Activated T-cell treated with anti-CD3 and anti-CD28 coated beads, Interleukin-2, amount 50 U/mL, for 24 hours (primary cell): ENCODE measurements around the gene OSBPL9.
A peak's percentile ranks its signal among the peaks of the same experiment; 100 is the strongest.
"Not testable (repeated sequence)": the region's sequence is repeated elsewhere in the genome, so short reads cannot be mapped to it uniquely, and the experiment has no call there.

Source experiments
- DNase-seq: peaks from one replicate; pipeline ENCODE4 v3.0.0-alpha.2; 2020
- H3K27ac Mint-ChIP-seq: 2 replicates; pipeline ENCODE4 v1.8.0; 2020; ENCODE audit warnings: mild to moderate bottlenecking, mixed read lengths
- H3K27me3 Mint-ChIP-seq: 2 replicates; pipeline ENCODE4 v1.8.0; 2020; ENCODE audit warnings: mixed read lengths
- H3K36me3 Mint-ChIP-seq: 2 replicates; pipeline ENCODE4 v1.8.0; 2020; ENCODE audit warnings: low read depth, mixed read lengths
- H3K4me1 Mint-ChIP-seq: 2 replicates; pipeline ENCODE4 v1.8.0; 2020; ENCODE audit warnings: low read depth, mixed read lengths
- H3K4me3 Mint-ChIP-seq: 2 replicates; pipeline ENCODE4 v1.8.0; 2020; ENCODE audit warnings: mild to moderate bottlenecking, moderate library complexity, mixed read lengths
- H3K9me3 Mint-ChIP-seq: 2 replicates; pipeline ENCODE4 v1.8.0; 2020; ENCODE audit warnings: mixed read lengths

Gene OSBPL9

GRCh38 chr1:51679435-51679834 lies 62.5 kb downstream of the OSBPL9 start:
- no peak for DNase-seq

DNA sequence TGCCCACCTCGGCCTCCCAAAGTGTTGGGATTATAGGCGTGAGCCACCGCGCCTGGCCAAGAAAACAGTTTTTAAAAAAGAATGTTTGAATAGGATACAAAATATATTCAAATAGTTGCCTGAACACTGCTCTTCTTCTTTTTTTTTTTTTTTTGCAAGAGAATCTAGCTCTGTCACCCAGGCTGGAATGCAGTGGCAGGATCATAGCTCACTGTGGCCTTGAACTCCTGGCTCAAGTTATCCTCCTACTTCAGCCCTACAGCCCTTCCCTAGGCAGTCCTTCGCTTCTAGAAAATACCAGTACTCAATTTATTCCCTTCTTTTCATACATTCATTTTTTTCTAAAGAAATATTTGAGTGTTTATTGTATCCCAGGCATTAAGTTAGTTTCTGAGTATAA lies 67.9 kb downstream of the OSBPL9 start:
- no peak overlapping the region for H3K4me3 Mint-ChIP-seq
- H3K27me3 Mint-ChIP-seq, result no peaks in the 10 kb centered on the region
- H3K4me1 Mint-ChIP-seq, result peaks cover 18% of the 10 kb centered on the region
- DNase-seq, result no peak
- no peaks in the 10 kb centered on the region for H3K36me3 Mint-ChIP-seq
- H3K27ac Mint-ChIP-seq, result no peak overlapping the region
- H3K9me3 Mint-ChIP-seq, result no peaks in the 10 kb centered on the region

More at GRCh38 chr1:51679435-51679834, 62.5 kb downstream of the OSBPL9 start:
- Mint-ChIP-seq H3K9me3 (no peaks in the 10 kb centered on the region), H3K4me3 (no peak overlapping the region), H3K27me3 (no peaks in the 10 kb centered on the region), H3K36me3 (no peaks in the 10 kb centered on the region), H3K4me1 (peaks cover 11% of the 10 kb centered on the region), H3K27ac (no peak overlapping the region)

DNA sequence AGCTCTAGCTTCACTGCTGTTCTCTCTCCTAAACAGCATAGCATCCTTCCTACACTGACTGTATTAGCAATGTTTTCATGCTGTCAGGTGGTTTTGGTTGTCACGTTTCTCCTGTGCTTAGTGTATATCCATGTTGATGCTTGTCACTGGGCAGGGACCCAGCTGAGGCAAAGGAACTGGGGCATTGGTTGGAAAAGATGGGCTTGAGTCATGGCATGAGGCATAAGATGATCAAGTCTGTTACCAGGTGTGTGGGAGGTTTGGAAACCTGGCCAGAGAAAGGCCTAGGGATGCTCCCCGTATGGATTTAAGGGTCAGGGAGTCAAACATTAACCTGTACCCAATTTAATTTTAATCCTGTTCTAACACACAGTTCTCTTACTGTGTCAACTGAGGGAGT lies 69.6 kb downstream of the OSBPL9 start:
- no peaks in the 10 kb centered on the region for H3K27me3 Mint-ChIP-seq
- no peak for DNase-seq
- H3K4me1 Mint-ChIP-seq, result peaks cover 16% of the 10 kb centered on the region
- H3K9me3 Mint-ChIP-seq, result no peaks in the 10 kb centered on the region
- H3K4me3 Mint-ChIP-seq, result no peak overlapping the region
- H3K27ac Mint-ChIP-seq, result no peak overlapping the region
- no peaks in the 10 kb centered on the region for H3K36me3 Mint-ChIP-seq

DNA sequence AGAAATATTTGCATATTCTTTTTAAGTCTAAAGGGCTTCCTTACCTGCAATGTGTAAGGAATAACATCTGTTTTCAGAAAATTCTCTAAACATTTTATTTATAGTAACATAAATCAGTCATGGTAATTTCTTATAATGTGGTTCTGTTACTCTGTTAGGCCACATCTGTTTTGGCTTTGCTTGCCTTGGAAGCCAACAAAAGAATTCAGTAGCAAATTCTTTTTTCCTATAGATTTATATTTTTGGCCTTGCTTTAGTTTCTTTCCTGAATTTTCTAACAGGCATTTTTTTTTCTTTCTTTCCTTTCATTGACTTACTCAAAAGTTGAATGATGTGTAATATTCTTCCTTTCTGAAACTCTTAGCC lies 72.2 kb downstream of the OSBPL9 start:
- no peak overlapping the region for H3K4me3 Mint-ChIP-seq
- H3K4me1 Mint-ChIP-seq, result peaks cover 18% of the 10 kb centered on the region
- H3K27ac Mint-ChIP-seq, result peak overlapping the region; percentile 44
- H3K27me3 Mint-ChIP-seq, result no peaks in the 10 kb centered on the region
- H3K9me3 Mint-ChIP-seq, result no peaks in the 10 kb centered on the region
- DNase-seq, result no peak
- no peaks in the 10 kb centered on the region for H3K36me3 Mint-ChIP-seq

- DNase-seq, result no peak
- H3K9me3 Mint-ChIP-seq, result no peaks in the 10 kb centered on the region
- H3K27ac Mint-ChIP-seq, result no peak overlapping the region
- no peaks in the 10 kb centered on the region for H3K27me3 Mint-ChIP-seq
- no peaks in the 10 kb centered on the region for H3K36me3 Mint-ChIP-seq
- no peak overlapping the region for H3K4me3 Mint-ChIP-seq
- peaks cover 18% of the 10 kb centered on the region for H3K4me1 Mint-ChIP-seq
Observed at GRCh38 chr1:51689643-51690042, 72.8 kb downstream of the OSBPL9 start.

- Mint-ChIP-seq H3K36me3 (no peaks in the 10 kb centered on the region), H3K27ac (no peak overlapping the region), H3K9me3 (no peaks in the 10 kb centered on the region), H3K27me3 (no peaks in the 10 kb centered on the region), H3K4me3 (no peak overlapping the region), H3K4me1 (peaks cover 18% of the 10 kb centered on the region)
- no peak for DNase-seq
Observed at GRCh38 chr1:51690285-51690961, 73.5 kb downstream of the OSBPL9 start.

DNA sequence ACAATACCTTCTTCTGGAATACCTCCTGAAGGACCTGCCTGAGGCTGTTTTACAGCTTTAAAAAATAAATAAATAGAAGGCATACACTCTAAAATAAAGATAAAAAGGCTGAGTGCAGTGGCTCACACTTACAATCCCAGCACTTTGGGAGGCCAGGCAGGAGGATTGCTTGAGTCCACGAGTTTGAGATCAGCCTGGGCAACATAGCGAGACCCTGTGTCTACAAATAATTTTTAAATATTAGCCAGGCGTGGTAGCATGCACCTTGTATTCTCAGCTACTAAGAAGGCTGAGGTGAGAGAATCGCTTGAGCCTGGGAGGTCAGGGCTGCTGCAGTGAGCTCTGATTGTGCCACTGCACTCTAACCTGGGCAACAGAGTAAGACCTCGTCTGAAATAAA lies 75.0 kb downstream of the OSBPL9 start:
- Mint-ChIP-seq H3K27me3 (no peaks in the 10 kb centered on the region), H3K27ac (no peak overlapping the region), H3K4me3 (no peak overlapping the region), H3K36me3 (no peaks in the 10 kb centered on the region), H3K4me1 (peaks cover 14% of the 10 kb centered on the region), H3K9me3 (no peaks in the 10 kb centered on the region)
- no peak for DNase-seq

- Mint-ChIP-seq H3K4me3 (no peak overlapping the region), H3K9me3 (no peaks in the 10 kb centered on the region), H3K36me3 (no peaks in the 10 kb centered on the region), H3K27ac (no peak overlapping the region), H3K27me3 (no peaks in the 10 kb centered on the region), H3K4me1 (peaks cover 12% of the 10 kb centered on the region)
- no peak for DNase-seq
Observed at GRCh38 chr1:51693419-51694155, 76.7 kb downstream of the OSBPL9 start.

- no peaks in the 10 kb centered on the region for H3K9me3 Mint-ChIP-seq
- H3K4me3 Mint-ChIP-seq, result no peak overlapping the region
- no peaks in the 10 kb centered on the region for H3K27me3 Mint-ChIP-seq
- no peak overlapping the region for H3K27ac Mint-ChIP-seq
- peaks cover 1% of the 10 kb centered on the region for H3K36me3 Mint-ChIP-seq
- peaks cover 2% of the 10 kb centered on the region for H3K4me1 Mint-ChIP-seq
- no peak for DNase-seq
Observed at GRCh38 chr1:51697166-51697565, 80.3 kb downstream of the OSBPL9 start.

DNA sequence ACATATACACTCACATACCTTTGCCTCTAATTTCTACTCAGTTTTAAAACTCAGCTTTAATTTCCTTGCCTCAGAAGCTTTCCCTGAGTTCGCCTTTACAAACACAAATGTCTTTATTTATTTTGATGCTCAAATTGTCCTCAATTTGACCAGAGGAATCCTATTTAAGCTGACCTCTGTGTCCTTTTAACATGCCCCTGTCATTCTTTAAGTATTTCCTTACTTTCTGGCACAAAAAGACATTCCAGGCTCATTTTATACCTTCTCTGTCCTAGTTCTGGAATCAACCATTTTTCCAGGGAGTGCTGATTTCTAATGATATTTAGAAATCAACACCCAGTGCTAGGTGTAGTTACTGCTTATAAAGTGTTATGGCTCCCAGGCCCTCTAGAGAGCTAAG lies 82.5 kb downstream of the OSBPL9 start:
- no peak for DNase-seq
- H3K36me3 Mint-ChIP-seq, result peaks cover 1% of the 10 kb centered on the region
- H3K27ac Mint-ChIP-seq, result no peak overlapping the region
- H3K4me3 Mint-ChIP-seq, result no peak overlapping the region
- H3K9me3 Mint-ChIP-seq, result no peaks in the 10 kb centered on the region
- no peaks in the 10 kb centered on the region for H3K27me3 Mint-ChIP-seq
- no peaks in the 10 kb centered on the region for H3K4me1 Mint-ChIP-seq

DNA sequence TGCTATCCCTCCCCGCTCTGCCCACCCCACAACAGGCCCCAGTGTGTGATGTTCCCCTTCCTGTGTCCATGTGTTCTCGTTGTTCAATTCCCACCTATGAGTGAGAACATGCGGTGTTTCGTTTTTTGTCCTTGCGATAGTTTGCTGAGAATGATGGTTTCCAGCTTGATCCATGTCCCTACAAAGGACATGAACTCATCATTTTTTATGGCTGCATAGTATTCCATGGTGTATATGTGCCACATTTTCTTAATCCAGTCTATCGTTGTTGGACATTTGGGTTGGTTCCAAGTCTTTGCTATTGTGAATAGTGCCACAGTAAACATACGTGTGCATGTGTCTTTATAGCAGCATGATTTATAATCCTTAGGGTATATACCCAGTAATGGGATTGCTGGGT lies 84.9 kb downstream of the OSBPL9 start:
- not testable (repeated sequence) for H3K9me3 Mint-ChIP-seq, H3K27ac Mint-ChIP-seq, H3K27me3 Mint-ChIP-seq, DNase-seq, H3K4me1 Mint-ChIP-seq, H3K36me3 Mint-ChIP-seq, H3K4me3 Mint-ChIP-seq

DNA sequence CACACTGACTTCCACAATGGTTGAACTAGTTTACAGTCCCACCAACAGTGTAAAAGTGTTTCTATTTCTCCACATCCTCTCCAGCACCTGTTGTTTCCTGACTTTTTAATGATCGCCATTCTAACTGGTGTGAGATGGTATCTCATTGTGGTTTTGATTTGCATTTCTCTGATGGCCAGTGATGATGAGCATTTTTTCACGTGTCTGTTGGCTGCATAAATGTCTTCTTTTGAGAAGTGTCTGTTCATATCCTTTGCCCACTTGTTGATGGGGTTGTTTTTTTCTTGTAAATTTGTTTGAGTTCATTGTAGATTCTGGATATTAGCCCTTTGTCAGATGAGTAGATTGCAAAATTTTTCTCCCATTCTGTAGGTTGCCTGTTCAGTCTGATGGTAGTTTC lies 85.3 kb downstream of the OSBPL9 start:
- H3K4me3 Mint-ChIP-seq, DNase-seq, H3K36me3 Mint-ChIP-seq, H3K9me3 Mint-ChIP-seq, H3K27me3 Mint-ChIP-seq, H3K27ac Mint-ChIP-seq, H3K4me1 Mint-ChIP-seq: not testable (repeated sequence)

DNA sequence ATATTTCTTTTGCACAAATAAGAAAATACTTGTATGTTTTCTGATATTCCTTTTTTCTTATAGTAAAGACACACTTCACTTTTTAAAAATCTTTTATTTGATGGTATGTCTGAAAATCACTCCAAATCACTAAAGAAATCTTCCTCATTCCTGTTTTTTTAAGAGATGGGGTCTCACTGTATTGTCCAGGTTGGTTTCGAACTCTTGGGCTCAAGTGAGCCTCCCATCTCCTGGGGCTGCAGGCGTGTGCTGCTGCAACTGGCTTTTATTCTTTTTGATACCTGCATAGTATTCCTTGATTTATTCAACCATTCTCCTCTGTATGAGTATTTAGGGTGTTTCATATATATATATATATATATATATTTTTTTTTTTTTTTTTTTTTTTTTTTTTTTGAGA lies 88.1 kb downstream of the OSBPL9 start:
- H3K27me3 Mint-ChIP-seq, result no peaks in the 10 kb centered on the region
- no peak for DNase-seq
- H3K9me3 Mint-ChIP-seq, result no peaks in the 10 kb centered on the region
- no peaks in the 10 kb centered on the region for H3K4me1 Mint-ChIP-seq
- no peak overlapping the region for H3K27ac Mint-ChIP-seq
- peaks cover 1% of the 10 kb centered on the region for H3K36me3 Mint-ChIP-seq
- no peak overlapping the region for H3K4me3 Mint-ChIP-seq

- no peak for DNase-seq
- Mint-ChIP-seq H3K4me1 (no peaks in the 10 kb centered on the region), H3K4me3 (no peak overlapping the region), H3K27ac (no peak overlapping the region), H3K36me3 (peaks cover 6% of the 10 kb centered on the region), H3K27me3 (no peaks in the 10 kb centered on the region), H3K9me3 (no peaks in the 10 kb centered on the region)
Observed at GRCh38 chr1:51708911-51709760, 92.2 kb downstream of the OSBPL9 start.

DNA sequence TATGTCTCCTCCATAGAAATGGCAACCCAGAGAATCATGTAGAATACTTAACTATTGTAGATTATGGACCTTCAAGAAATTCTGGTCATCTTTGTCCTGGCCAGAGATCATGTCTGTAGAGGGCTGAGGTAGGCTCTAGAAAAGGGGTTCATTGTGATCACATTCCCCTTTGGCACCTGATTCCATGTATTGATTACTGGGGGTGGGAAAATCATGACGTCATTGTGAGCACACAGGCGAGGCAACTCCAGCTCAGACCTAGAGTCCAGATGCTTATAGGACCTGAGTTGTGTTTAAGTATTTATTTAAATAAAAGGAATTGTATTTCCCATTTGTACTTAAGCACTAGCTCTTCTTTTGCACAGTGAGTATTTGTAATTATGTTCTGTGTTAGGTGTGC lies 93.1 kb downstream of the OSBPL9 start:
- DNase-seq, result no peak
- Mint-ChIP-seq H3K4me1 (peaks cover 7% of the 10 kb centered on the region), H3K36me3 (peaks cover 6% of the 10 kb centered on the region), H3K9me3 (no peaks in the 10 kb centered on the region), H3K27me3 (no peaks in the 10 kb centered on the region), H3K4me3 (no peak overlapping the region), H3K27ac (no peak overlapping the region)
